NCI-H526 (cell line): ENCODE data around the gene PGLYRP4.
A peak's percentile ranks its signal among the peaks of the same experiment; 100 is the strongest.
"Not testable (repeated sequence)": the region's sequence is repeated elsewhere in the genome, so short reads cannot be mapped to it uniquely, and the experiment has no call there.

Source experiments
- DNase-seq, 2 experiments: peaks; one replicate each; lab custom pipeline; 2025; lab: John Stamatoyannopoulos, UW

The PGLYRP4 gene

GRCh38 chr1:153356392-153357075, 7.9 kb upstream of the PGLYRP4 start:
- DNase-seq, result no peak

- DNase-seq, result peak; percentile 65 to 94
These were observed 6.9 kb upstream of the PGLYRP4 start for GRCh38 chr1:153355445-153356071.

DNA sequence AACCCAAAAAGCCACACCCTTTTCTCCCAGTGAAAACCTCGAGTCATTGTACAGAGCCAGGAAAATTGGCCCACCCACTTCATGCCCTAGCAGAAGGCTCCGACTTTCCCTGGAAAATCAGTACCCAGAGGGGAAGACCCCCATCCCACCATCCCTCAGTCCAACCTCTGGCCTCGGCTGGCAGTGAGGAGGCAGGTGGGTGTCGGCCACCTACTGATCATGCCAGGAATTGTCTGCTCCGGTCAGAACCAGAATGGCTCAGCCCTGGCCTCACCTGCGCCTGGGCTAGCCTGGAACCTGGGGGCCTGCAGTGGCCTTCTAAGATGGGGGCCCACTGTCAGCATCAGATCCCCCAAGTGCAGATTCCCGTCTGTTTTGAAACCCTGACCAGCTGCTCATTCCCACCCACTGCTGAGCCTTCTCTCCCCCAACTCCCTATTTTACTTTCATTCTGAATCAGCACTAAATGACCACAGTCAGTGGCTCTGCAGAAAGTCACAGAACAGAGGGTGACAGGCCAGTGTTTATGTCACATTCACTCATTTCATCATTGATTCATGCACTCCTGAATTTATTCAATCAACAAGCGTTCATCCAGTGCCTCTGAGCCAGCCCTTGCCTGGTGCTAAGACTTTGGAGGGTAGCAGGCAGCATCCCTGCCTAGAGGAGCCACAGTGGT, 6.0 kb upstream of the PGLYRP4 start:
- DNase-seq, result no peak

- DNase-seq, result peak in 1 of 2 experiments; percentile 67
These were observed 4.7 kb upstream of the PGLYRP4 start for GRCh38 chr1:153353226-153353947.

- DNase-seq, result peak; percentile 62 to 92
These were observed 3.9 kb upstream of the PGLYRP4 start for GRCh38 chr1:153352523-153352922.

GRCh38 chr1:153350321-153350957, 1.8 kb upstream of the PGLYRP4 start:
- DNase-seq, result no peak

DNA sequence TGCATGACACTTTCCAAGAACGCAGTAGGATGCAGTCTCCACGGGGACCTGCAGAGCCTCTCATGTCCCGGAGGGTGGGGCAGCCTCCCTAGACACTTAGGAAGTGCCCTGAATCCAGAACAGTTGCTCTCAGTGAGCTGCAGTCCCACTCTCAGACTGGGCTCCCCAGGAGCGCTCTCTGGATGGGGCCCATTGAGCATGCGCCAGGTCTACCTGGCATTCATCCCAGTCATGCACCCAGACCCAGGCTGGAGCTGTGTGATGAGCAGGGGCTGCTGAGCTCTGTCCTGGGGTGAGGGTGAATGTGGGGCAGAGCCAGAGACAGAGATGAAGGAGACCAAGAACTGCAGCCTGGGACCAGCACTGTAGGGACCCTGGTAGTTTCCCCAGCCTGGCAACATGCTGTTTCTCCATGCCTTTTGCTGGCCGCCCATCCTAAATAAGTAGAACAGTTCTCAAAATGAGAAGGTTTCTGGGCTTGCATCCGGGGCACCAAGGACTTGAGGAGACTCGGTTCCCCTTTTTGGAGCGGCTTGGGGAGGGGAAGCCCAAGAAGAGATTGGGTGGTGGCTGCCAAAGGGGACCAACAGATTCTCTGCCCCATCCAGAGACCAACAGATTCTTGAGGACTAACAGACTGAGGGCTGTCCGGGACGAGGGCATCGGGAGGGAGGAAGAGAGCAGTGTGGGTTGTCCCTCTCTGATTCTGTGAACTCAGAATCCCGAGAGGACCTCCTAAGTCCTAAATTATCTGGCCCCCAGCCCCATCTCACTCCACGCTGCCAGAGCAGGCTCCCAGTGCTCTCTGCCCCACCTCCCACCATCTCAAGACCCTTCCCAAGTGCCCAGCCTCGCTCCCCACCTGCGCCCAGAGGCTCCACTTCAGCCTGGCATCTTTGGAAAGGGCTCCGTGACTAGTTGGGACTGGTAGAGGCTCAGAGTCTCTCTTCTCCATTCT, 1.0 kb upstream of the PGLYRP4 start:
- DNase-seq, result no peak

- no peak for DNase-seq
These were observed 785 bp downstream of the PGLYRP4 start for GRCh38 chr1:153347856-153348255.

- not testable (repeated sequence) for DNase-seq
These were observed 1.6 kb downstream of the PGLYRP4 start for GRCh38 chr1:153347049-153347448.

DNA sequence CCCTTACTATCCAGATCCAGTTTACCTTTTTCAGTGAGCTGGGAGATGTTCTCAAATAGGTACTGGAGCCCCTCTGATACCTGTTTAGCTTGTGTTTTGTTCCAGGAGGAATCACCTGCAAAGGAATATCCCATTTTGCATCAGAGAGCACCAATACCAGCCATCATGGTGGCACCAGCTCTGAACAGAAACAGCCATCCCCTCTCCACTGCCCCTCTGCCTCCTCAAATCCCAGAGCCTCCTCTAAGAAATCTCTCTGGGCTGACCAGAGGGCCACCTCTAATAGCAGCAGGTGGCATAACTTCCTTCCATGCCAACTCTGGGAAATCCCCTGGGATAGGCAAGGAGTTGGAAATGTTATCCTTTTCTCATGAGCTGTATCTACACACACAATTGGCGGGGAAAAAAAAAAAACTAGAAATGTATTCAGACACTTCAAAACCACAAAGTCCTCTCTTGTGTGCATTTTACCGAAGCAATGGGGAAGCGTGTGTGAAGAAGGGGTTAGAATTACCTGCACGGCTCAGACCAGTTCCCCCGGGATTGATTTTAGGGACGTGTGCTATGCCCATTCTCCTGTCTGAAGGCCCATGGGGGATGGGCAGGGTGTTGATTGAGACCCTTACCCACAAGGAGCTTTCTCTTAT, 2.4 kb downstream of the PGLYRP4 start:
- DNase-seq, result no peak

GRCh38 chr1:153345187-153346076, 3.2 kb downstream of the PGLYRP4 start:
- DNase-seq, result no peak

- DNase-seq, result no peak
These were observed 4.0 kb downstream of the PGLYRP4 start for GRCh38 chr1:153344718-153345025.

DNA sequence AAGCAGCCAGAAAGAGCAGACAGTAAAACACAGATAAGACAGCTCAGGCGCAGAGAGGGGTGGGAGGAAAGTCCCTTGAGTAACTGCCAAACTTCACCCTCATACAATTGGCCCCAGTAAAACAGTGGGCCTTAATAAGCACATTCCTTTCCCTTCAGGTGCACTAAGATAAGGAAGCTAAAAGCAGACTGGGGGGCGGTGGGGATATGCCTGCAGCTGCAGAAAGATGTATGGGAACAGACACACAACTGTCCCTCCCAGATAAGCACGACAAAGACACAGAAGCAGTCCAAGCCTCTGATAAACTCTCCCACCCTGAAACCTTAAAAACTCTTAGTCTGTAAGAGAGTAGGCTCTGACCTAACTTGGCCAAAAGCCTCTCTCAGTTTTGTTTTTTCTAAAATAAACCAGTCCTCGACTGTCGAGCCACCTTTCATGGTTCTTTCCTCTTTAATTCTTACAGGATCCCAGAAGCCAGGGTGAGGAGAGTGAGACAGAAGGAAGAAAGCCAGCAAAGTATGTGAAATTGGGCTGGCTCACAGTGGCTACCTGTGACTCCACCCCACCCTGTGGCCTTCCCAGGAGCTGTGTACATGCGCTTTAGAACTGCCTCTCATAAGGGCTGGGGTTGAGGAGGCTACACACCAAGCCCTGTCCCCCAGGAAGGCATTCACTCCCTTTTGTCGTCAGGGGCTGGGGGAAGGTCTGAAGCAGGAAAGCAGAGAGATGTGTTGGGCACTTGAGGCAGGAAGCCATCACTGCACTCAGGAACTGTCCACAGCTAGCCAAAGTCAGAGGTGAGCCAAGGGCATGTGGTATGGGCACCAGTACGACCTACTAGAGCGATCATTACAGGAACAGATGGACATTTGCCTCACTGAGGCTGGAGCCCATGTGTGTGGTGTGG, 4.6 kb downstream of the PGLYRP4 start:
- DNase-seq, result no peak

- no peak for DNase-seq
These were observed 5.5 kb downstream of the PGLYRP4 start for GRCh38 chr1:153343040-153343681.

- DNase-seq, result no peak
These were observed 6.5 kb downstream of the PGLYRP4 start for GRCh38 chr1:153342178-153342577.

DNA sequence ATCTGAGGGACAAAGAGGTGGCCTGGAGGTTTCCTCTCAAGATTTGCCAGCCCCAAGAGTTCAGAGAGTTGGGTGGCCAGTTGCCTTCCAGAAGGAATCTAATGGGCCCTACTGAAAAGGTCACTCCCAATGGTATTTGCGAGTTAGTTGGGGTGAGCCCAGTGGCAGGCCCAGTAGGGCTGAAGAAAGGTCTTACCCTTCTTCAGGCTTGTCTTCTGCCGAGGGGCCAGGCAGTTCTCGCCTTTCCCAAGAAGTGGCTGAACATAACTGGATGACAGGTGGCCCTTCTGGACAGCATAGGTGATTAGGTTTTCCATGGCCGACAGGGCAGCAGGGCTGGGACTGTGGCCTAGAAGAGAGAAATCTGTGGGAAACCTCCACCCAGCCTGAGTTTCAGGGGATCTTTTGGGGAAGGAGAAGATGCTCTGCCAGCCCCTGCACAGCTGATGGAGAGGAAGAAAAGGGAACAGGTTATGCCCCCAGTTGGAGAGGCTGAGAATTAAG, 7.2 kb downstream of the PGLYRP4 start:
- no peak for DNase-seq

GRCh38 chr1:153340356-153340755, 8.3 kb downstream of the PGLYRP4 start:
- DNase-seq, result no peak

GRCh38 chr1:153339802-153340201, 8.8 kb downstream of the PGLYRP4 start:
- DNase-seq, result no peak
